ELF-1 (cell line): ENCODE measurements around the gene RIPPLY3.
A peak's percentile ranks its signal among the peaks of the same experiment; 100 is the strongest.
"Not testable (repeated sequence)": the region's sequence is repeated elsewhere in the genome, so short reads cannot be mapped to it uniquely, and the experiment has no call there.

Source experiments
- DNase-seq: peaks from one replicate; pipeline ENCODE4 v3.0.0-alpha.2; 2016; ENCODE audit warnings: low read depth, low spot score

The RIPPLY3 gene

GRCh38 chr21:37009740-37010341 lies 3.3 kb downstream of the RIPPLY3 start:
- peak; percentile 93 for DNase-seq

- DNase-seq = no peak
Measured at GRCh38 chr21:37017951-37018679, 11.6 kb downstream of the RIPPLY3 start.

- no peak for DNase-seq
Measured at GRCh38 chr21:37026499-37026898, 20.0 kb downstream of the RIPPLY3 start.

- DNase-seq = no peak
Measured at GRCh38 chr21:37028570-37028969, 22.1 kb downstream of the RIPPLY3 start.

GRCh38 chr21:37030864-37031263 lies 24.4 kb downstream of the RIPPLY3 start:
- DNase-seq = no peak

GRCh38 chr21:37032293-37032692 lies 25.8 kb downstream of the RIPPLY3 start:
- no peak for DNase-seq

DNA sequence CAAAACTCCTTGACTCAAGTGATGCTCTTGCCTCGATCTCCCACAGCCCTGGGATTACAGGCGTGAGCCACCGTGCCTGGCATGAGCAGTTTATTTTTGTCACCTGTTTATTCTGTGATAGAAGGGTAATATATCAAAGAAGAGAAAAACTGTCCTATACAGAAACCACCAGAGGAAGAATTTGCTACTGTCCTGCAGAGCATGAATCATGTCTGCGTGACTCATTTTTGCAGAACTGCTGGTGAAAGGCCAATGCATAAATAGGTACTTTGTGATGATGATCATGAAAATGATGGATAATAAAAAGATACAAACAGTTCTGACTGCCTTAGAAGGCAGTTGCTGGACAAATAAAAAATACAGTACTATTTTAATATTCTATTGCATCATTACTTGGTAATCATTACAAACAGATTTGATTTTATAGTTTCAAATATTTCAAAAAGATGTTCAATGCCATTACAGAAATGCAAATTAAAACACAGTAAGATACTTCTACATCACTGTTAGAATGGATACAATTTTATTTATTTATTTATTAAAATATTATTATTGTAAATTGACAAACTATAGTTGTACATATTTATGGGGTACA lies 26.5 kb downstream of the RIPPLY3 start:
- no peak for DNase-seq

- not testable (repeated sequence) for DNase-seq
Measured at GRCh38 chr21:37034394-37034793, 27.9 kb downstream of the RIPPLY3 start.

GRCh38 chr21:37036177-37036576 lies 29.7 kb downstream of the RIPPLY3 start:
- DNase-seq = no peak

DNA sequence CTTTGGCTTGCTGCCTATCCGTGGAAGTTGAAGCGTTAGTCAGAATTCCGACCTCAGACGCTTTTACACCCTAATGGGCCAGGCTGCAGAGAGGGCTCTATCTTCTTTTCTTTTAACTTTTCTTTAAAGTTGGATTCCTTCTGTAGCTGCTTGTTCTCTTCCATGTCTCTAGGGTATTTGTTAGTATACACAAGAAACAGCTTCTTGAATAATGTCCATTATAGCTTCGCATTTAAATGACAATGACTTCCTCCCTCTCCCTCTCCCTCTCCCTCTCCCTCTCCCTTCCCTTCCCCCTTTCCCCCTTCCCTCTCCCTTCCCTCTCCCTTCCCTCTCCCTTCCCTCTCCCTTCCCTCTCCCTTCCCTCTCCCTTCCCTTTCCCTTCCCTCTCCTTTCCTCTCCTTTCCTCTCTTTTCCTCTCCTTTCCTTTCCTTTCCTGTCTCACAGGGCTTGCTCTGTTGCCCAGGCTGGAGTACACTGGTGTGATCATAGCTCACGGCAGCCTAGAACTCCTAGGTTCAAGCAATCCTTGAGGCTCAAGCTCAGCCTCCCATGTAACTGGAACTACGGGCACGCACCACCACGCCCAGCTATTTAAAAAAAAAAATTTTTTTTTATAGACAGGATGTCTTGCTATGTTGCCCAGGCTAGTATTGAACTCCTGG lies 33.0 kb downstream of the RIPPLY3 start:
- DNase-seq = peak; percentile 8

GRCh38 chr21:37040212-37040611 lies 33.7 kb downstream of the RIPPLY3 start:
- DNase-seq = no peak

GRCh38 chr21:37041706-37042271 lies 35.3 kb downstream of the RIPPLY3 start:
- DNase-seq = peak; percentile 14

DNA sequence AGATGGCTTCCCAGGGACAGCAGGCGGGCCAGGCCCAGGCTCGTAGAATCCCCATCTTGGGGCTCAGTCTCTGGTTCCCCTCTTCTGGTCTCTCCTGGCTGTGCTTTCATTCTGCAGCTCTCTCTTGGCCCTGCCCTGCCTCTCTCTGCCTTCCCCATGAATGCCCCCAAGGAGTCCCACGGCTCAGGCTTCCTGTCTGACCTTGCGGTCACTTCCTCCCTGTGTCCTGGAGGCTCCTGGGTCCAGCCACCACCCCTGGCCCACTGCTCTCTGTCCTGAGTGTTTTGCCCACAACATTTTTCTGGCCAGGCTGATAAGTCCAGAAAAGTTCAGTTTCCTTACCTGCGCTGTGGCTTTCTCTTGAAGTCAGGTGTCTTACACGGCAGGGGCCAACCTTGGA lies 37.3 kb downstream of the RIPPLY3 start:
- no peak for DNase-seq

- DNase-seq = no peak
Measured at GRCh38 chr21:37044643-37045042, 38.1 kb downstream of the RIPPLY3 start.

GRCh38 chr21:37045149-37045548 lies 38.6 kb downstream of the RIPPLY3 start:
- no peak for DNase-seq

DNA sequence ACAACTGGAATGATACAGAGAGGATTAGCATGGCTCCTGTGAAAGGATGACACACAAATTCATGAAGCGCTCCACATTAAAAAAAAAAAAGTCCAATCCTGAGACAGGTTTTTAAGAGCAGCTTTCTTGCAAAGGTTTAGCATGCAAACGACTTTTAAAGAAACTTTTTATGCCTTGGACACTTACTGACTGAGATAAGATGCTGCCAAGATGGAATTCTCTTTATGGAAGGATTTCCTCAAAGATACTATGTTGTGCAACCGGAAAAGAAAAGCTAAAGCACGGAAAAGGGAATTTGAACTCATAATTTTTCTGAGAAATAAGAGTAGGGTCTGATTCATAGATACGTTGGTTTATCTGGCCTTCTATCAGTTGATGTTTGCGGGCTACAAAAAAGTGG lies 39.1 kb downstream of the RIPPLY3 start:
- no peak for DNase-seq

DNA sequence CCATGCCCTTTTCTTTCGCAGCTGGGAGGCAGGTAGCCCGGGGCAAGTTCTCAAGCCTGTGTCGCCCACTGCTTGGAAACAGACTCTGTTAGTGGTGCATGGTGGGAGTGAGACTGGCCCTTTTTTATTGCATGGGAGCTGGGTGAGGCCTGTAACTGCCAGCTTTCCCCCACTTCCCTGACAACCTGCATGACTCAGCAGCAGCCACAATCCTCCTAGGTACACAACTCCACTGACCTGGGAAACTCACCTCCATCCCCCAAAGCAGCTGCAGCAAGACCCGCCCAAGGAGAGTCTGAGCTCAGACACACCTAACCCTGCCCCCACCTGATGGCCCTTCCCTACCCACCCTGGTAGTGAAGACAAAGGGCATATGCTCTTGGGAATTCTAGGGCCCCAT lies 40.6 kb downstream of the RIPPLY3 start:
- peak; percentile 55 for DNase-seq

GRCh38 chr21:37049741-37050140 lies 43.2 kb downstream of the RIPPLY3 start:
- DNase-seq = not testable (repeated sequence)

GRCh38 chr21:37055271-37055855 lies 48.9 kb downstream of the RIPPLY3 start:
- no peak for DNase-seq

DNA sequence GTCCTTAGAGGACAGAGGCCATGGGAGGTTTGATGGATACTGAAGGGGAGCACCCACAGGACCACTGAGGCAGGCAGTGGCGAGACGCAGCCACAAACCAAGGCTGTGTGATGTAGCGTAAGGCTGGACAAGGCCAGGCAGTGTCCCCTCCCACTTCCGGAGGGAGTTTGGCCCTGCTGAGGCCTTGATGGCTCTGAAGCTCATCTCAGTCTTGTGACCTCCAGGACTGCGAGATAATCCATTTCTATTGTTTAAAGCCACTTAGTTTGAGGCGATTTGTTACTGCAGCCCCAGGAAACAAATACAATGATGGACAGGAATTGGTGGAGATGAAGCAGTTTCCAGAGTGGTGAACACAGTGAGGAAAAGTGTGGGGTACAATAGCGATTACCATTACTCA lies 51.1 kb downstream of the RIPPLY3 start:
- DNase-seq = no peak

DNA sequence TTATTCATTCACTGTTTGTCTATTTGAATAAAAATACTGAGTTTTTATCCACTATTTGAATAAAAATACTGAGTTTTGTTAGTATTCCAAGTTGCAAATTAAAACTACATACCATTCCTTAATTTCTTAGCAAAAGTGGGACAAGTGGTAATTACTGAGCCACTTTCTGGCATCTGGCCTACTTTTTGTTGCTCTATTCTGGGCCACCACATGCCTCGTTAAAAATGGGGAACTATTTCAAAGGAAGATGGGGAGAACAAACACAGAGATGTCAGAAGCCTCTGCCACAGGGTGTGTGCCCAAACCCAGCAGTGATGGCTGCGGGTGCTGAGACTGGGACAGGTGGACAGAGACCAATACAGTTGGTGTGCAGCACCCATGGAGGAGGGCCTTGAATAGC lies 51.8 kb downstream of the RIPPLY3 start:
- no peak for DNase-seq

- no peak for DNase-seq
Measured at GRCh38 chr21:37059181-37059580, 52.7 kb downstream of the RIPPLY3 start.
